IgD-negative memory B cell (primary cell): ENCODE results near the gene FCMR. TPM values are rescaled to one million over a fixed set of nuclear protein-coding genes. Genes with fewer than 3 reads are reported as not detected.
A peak's percentile ranks its signal among the peaks of the same experiment; 100 is the strongest.

ENCODE experiments used
- H3K27ac Mint-ChIP-seq, 3 donors: one replicate each; pipeline ENCODE4 v1.8.0; 2020 to 2022; ENCODE audit warnings: mild to moderate bottlenecking in 3 of 3, mixed read lengths in 3 of 3, moderate library complexity in 1 of 3
- H3K27me3 Mint-ChIP-seq: one replicate; pipeline ENCODE4 v1.8.0; 2021; ENCODE audit warnings: mixed read lengths
- H3K36me3 Mint-ChIP-seq: one replicate; pipeline ENCODE4 v1.8.0; 2020; ENCODE audit warnings: mild to moderate bottlenecking, mixed read lengths
- H3K4me1 Mint-ChIP-seq, 3 donors: one replicate each; pipeline ENCODE4 v1.8.0; 2020 to 2022; ENCODE audit warnings: mixed read lengths in 3 of 3, mild to moderate bottlenecking in 1 of 3
- H3K4me3 Mint-ChIP-seq, 4 donors: one replicate each; pipeline ENCODE4 v1.8.0; 2020 to 2022; ENCODE audit warnings: mild to moderate bottlenecking in 4 of 4, mixed read lengths in 4 of 4, moderate library complexity in 3 of 4
- H3K9me3 Mint-ChIP-seq, 3 donors: one replicate each; pipeline ENCODE4 v1.8.0; 2020 to 2021; ENCODE audit warnings: mixed read lengths in 3 of 3, mild to moderate bottlenecking in 1 of 3
- polyA plus RNA-seq: library from polyadenylated mRNA; unstranded; fragments of 300-500 nt; fragmentation: Illumina TruSeq; gene quantifications from one replicate; pipeline ENCODE4 v1.2.3, GENCODE V29; 2021

Gene FCMR, protein sequence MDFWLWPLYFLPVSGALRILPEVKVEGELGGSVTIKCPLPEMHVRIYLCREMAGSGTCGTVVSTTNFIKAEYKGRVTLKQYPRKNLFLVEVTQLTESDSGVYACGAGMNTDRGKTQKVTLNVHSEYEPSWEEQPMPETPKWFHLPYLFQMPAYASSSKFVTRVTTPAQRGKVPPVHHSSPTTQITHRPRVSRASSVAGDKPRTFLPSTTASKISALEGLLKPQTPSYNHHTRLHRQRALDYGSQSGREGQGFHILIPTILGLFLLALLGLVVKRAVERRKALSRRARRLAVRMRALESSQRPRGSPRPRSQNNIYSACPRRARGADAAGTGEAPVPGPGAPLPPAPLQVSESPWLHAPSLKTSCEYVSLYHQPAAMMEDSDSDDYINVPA
- 1,091 TPM for polyA plus RNA-seq

DNA sequence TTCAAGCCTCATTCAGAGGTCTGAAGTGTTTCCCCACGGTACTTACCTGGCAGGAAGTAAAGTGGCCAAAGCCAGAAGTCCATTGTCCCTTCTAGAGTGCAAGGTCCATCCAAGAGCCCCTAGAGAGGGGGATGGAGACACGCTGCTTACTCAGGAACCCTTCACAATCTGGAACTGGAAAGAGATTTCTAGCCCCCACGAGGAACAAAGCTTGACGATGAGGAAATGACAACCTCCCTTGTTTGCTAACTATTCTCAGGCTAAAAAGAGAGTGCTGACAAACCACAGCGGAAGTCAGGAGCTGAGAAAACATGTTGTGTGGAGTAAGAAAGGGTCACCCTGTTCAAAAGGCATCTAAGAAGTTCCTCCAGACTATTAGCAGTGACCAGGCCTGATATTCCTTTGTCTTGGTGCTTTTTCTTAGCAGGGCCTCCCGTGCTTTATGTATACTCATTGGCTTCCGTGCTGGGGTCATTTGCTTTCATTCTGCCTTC lies at the start of gene FCMR:
Gene FCMR, minus strand, starts transcription at position 170 of the 494 bp plus-strand sequence. Its CDS starts 87 bp downstream, at position 83.
- no peak within 1 kb of the TSS for H3K27ac Mint-ChIP-seq
- H3K36me3 Mint-ChIP-seq = peaks cover 17% of the 10 kb centered on the region

DNA sequence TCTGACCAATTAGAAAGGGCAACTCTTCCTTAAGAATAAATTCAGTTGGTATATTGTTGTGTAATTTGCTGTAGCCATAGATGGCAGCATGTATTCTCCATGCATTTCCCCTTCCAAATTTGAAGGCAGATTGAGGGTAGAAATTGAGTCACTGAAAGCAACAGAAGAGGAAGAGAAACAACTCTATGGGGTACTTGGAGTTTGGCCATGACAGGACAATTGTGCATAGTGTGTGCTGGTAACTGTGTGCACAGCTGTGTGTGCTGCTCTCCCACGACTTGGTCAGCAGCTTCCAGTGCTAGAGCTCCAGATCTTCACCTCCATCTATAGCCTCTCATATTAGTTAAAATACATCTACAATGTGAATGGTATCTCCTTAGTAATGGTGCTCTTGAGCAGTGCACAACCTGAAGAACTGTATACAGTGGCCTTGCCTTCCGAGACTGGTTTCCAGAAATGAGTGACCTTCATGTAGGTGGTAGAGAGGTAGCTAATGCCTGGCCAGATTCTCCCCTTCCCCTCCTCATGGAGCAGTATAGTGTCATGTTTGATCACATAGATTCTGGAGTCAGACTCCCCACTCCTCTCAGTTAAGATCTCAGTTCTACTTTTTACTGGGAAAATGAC lies 49.4 kb upstream of the FCMR start:
- Mint-ChIP-seq H3K4me3 (no peak overlapping the region), H3K27me3 (peaks cover 2% of the 10 kb centered on the region), H3K36me3 (no peaks in the 10 kb centered on the region), H3K9me3 (no peaks in the 10 kb centered on the region), H3K27ac (no peak overlapping the region), H3K4me1 (peaks cover 5 to 14% (median 9%) of the 10 kb centered on the region in 3 donors)

More for the DNA sequence above, at the start of gene FCMR:
- no peaks in the 10 kb centered on the region for H3K9me3 Mint-ChIP-seq
- H3K4me1 Mint-ChIP-seq = peaks cover 13 to 36% (median 26%) of the 10 kb centered on the region in 3 donors
- H3K27me3 Mint-ChIP-seq = no peaks in the 10 kb centered on the region
- no peak within 1 kb of the TSS for H3K4me3 Mint-ChIP-seq

DNA sequence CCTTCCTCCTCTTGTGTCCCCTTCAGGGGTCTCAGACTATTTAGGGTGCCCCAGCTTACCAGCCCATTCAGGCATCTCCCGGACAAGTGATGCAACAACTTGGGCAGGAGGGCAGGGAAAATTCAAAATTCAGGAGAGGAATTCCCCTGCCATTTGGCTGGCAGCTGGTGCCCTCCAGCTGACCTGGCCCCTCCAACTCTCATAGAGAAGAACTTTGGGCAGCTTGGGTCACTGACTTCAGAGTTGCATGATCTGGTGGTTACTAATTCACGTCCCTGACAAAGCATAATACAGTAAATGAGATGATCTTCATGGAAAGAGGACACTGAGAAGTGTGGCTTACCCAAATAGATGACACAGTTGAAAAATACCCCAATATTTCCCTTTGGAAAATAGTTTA lies 48.7 kb upstream of the FCMR start, which contains the start of gene FCAMR:
Gene FCAMR, minus strand, starts transcription at position 15 of the 400 bp plus-strand sequence. CDS start 335 bp downstream, outside the sequence.
- Mint-ChIP-seq H3K27ac (no peak within 1 kb of the TSS), H3K36me3 (no peaks in the 10 kb centered on the region), H3K4me1 (peaks cover 5 to 14% (median 9%) of the 10 kb centered on the region in 3 donors), H3K27me3 (peaks cover 2% of the 10 kb centered on the region), H3K9me3 (no peaks in the 10 kb centered on the region), H3K4me3 (no peak within 1 kb of the TSS)

DNA sequence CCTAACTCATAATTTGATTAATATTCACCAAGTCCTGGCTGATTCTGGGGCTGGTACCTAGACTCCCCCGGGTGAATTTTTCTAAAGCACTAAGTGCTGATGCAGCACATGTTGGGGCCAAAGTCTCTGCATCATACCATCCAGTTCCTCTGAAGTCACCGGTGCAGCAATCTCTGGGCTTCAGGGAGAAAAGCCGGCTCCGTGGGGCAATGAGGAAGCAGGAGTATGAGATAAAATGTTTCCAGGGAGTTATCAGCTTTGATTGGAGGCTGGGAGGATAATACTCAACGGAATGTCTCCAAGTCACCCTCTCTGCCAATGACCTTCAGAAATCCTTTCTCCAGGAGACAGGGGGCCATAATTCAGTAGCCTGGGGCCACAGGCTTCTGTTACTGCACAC lies 47.3 kb upstream of the FCMR start:
- Mint-ChIP-seq H3K4me1 (peaks cover 5 to 14% (median 9%) of the 10 kb centered on the region in 3 donors), H3K4me3 (no peak overlapping the region), H3K36me3 (no peaks in the 10 kb centered on the region), H3K27ac (no peak overlapping the region), H3K9me3 (no peaks in the 10 kb centered on the region), H3K27me3 (peaks cover 2% of the 10 kb centered on the region)

DNA sequence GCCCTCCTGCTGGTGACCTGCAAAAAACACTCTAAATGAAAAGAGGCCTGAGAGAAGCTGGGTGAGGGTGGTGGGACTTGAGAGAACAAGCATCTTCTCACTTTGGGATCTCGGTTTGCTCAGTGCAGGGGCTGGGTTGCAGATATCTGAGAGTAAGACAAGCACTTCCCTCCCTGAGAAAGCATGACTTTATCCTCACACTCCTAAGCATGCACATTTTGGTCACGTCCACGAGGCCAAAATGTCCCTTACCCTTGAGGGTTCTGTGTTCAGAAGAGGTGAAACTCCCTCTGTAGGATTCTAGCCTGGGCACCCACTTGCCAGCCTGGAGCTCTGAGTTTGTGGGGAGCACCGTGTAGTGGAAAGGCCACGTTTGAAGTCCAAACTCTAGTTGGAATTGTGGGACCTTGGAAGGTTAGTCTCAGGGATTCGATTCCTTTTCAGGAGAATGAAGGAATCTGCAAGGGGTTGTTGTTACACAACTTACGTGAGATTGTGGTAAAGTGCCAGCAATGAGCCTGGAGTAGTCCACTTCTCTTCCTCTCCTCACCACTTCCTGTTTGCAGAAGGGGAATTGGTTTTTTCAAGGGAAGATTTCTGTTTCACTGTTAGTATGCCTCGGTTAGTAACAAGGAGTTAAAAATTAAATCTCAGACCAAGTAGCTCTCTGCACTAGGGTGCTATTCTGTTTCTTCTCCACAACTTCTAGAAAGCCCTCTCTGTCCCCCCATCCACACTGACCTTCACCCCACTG lies 45.5 kb upstream of the FCMR start:
- H3K4me3 Mint-ChIP-seq = peak overlapping the region in 1 of 4 donors; percentile 26
- no peak overlapping the region for H3K27ac Mint-ChIP-seq

DNA sequence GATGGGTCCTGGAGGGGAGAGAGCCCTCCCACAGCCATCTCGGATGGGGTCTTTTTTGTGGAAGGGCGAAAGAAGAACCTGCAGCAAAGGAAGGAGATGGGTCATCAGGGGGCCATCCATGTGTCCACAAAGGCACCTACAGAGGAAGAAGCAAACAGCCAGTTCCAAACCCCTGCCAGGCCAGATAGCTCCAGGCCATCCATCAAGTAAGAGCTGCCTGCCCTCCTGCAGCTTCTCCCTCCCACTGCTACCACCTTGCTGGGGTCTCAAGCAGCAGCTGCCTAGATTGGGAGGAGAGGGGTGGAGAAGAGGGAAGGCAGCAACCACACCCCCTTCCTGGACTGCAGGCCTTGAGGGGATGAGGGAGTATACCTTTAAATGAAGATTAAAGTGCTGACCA lies 44.0 kb upstream of the FCMR start:
- no peaks in the 10 kb centered on the region for H3K36me3 Mint-ChIP-seq
- H3K4me3 Mint-ChIP-seq = peak overlapping the region in 1 of 4 donors; percentile 60

More for the DNA sequence above, 45.5 kb upstream of the FCMR start:
- no peaks in the 10 kb centered on the region for H3K9me3 Mint-ChIP-seq
- H3K27me3 Mint-ChIP-seq = peaks cover 2% of the 10 kb centered on the region
- peaks cover 11 to 19% (median 14%) of the 10 kb centered on the region in 3 donors for H3K4me1 Mint-ChIP-seq
- H3K36me3 Mint-ChIP-seq = no peaks in the 10 kb centered on the region

DNA sequence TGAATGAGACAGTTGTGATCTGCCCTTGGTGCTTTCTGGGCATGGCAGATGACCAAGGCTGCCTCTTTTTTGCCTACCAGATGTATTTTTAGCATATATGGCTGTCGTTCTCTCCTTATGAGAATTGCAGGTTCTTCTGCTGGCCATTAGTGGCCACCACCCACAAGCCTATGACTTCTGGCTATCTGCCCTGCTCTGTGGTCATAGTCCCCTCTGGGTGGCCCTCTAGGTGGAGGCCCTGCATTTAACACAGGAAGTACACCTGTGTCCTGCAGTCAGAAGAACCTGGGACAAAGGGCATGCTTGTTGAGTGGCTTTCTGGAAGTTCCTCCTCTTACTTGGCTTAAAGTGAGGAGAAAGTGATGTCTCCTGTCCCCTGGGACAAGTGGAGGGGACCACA lies 42.0 kb upstream of the FCMR start:
- H3K27me3 Mint-ChIP-seq = no peaks in the 10 kb centered on the region
- peaks cover 12 to 22% (median 16%) of the 10 kb centered on the region in 3 donors for H3K4me1 Mint-ChIP-seq
- no peaks in the 10 kb centered on the region for H3K9me3 Mint-ChIP-seq
- H3K27ac Mint-ChIP-seq = no peak overlapping the region
- no peaks in the 10 kb centered on the region for H3K36me3 Mint-ChIP-seq
- H3K4me3 Mint-ChIP-seq = no peak overlapping the region

More for the DNA sequence above, 44.0 kb upstream of the FCMR start:
- Mint-ChIP-seq H3K4me1 (peaks cover 12 to 23% (median 16%) of the 10 kb centered on the region in 3 donors), H3K27ac (no peak overlapping the region), H3K27me3 (peaks cover 2% of the 10 kb centered on the region), H3K9me3 (no peaks in the 10 kb centered on the region)

DNA sequence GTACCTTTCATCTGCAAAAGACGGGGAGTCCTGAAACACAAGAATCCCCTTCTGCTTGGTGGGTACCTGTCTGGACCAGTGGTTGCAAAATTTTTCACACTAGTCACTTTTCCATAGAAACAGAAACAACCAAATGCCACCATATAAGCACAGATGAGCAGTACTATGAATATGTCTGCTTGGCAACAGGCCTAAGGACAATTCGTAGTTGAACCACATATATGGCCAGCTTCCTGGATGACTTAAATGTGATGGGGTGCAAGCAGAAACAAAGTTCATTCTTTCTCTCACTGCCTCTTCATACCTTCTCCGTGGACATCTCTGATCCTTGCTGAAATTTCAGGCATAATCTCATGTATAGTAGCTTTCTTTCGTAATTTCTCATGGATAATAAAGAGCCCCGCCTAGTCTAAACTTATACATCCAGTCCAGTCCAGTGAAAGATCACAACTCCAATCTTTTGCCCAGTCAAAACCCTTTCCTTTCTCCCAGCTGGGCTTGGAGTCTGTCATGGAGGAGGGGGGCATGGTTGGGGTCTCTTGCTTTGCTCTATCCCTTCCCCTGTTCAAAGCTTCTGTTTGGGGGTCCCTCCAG lies 41.5 kb upstream of the FCMR start:
- peaks cover 12 to 21% (median 16%) of the 10 kb centered on the region in 3 donors for H3K4me1 Mint-ChIP-seq
- H3K4me3 Mint-ChIP-seq = no peak overlapping the region
- no peaks in the 10 kb centered on the region for H3K27me3 Mint-ChIP-seq
- H3K36me3 Mint-ChIP-seq = no peaks in the 10 kb centered on the region
- H3K9me3 Mint-ChIP-seq = no peaks in the 10 kb centered on the region
- H3K27ac Mint-ChIP-seq = no peak overlapping the region

DNA sequence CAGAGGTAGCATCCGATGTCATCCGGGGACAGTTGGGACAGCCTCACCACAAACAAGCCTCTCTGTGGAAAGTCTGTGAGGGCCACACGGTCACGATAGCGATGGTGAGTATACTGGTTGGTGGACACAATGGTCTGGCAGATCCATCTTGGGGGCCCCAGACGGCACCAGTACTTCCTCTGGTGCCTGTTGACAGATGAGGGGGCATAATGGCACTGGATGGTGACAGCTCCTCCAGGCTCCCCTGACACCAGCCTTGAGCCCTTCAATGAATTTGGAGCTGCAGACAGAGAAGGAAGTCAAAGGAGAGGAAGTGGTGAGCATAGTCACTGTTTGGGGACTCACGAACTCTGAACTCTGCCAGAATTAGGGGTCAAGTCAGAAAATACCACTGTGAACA lies 40.5 kb upstream of the FCMR start:
- H3K27me3 Mint-ChIP-seq = no peaks in the 10 kb centered on the region
- peaks cover 9 to 16% (median 10%) of the 10 kb centered on the region in 3 donors for H3K4me1 Mint-ChIP-seq
- no peaks in the 10 kb centered on the region for H3K9me3 Mint-ChIP-seq
- H3K36me3 Mint-ChIP-seq = no peaks in the 10 kb centered on the region
- H3K4me3 Mint-ChIP-seq = no peak overlapping the region
- H3K27ac Mint-ChIP-seq = no peak overlapping the region

DNA sequence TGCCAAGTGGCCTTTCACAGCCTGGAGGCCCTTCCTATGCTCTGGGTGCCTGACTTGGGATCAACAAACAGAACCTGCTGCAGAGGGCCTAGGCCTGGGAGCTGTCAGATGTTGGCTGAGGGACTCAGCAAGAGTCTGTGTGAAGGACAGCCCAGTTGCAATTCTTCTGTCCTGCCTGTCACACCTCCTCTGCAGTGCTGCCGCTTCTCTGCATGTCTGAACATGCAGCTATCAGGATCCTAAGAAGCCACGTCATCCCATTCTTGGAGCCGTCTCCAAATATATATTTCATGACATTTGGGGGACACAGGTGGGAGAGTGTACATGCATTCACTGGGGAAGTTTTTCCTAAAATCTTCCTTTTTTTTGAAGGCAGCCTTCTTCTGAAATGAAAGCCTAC lies 39.9 kb upstream of the FCMR start:
- Mint-ChIP-seq H3K36me3 (no peaks in the 10 kb centered on the region), H3K9me3 (no peaks in the 10 kb centered on the region), H3K27ac (no peak overlapping the region), H3K4me1 (peaks cover 7 to 11% (median 8%) of the 10 kb centered on the region in 3 donors), H3K27me3 (no peaks in the 10 kb centered on the region), H3K4me3 (no peak overlapping the region)

DNA sequence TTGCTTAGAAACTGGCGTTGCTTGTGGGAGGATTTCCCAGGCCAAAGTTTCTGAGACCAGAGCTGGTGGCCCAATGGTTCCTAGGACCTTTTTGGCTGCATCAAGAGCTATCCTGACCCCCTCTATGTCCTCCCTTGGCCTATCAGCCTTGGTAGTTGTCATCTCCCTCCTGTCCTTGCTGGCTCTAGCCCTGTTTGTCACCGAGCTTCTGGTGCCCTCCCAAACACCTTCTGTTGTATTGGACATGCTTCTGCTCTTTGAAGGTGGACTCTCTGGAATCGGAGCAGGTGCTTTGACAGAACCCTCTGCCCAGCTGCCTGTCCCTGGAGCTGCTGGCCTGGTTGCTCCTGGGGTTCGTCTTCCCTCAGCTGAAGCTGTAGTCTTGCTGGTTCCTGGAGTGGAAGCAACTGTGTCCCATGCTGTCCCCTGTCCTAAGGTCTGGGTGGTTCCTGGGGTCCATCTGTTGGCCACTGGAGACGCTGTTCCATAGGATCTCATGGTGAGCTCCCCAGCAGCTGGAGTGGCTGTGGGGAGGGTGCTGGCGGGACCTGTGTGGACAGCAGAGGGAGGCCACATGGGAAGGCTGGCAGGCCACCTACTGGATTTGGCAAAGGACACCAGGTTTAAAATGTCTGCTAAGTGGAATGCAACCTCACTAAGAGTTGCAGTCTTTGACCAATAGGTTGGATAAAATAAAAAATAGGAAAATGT lies 39.1 kb upstream of the FCMR start:
- H3K36me3 Mint-ChIP-seq = peaks cover 2% of the 10 kb centered on the region
- H3K9me3 Mint-ChIP-seq = no peaks in the 10 kb centered on the region
- H3K4me1 Mint-ChIP-seq = peaks cover 7 to 9% (median 8%) of the 10 kb centered on the region in 3 donors
- no peaks in the 10 kb centered on the region for H3K27me3 Mint-ChIP-seq
- no peak overlapping the region for H3K27ac Mint-ChIP-seq
- H3K4me3 Mint-ChIP-seq = no peak overlapping the region

DNA sequence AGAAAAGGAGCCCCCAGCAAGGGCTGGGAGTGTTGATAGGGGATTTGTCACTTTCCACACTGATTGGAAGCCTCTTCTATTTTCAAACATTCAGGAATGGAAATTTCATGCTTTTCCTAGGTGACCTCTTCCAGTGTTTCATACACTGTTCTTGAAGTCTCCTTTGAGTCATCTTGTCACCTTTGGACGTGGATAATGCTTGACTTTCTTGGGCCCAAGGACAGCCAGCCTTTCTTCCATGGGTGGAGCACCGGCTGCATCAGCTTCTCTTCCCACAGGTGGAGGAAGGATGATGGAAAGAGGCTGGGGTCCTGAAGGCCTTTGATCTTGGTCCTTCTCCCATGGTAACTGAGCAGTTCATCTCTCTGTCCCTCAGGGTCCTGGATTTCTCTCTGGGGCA lies 36.4 kb upstream of the FCMR start:
- peaks cover 2% of the 10 kb centered on the region for H3K36me3 Mint-ChIP-seq
- H3K9me3 Mint-ChIP-seq = no peaks in the 10 kb centered on the region
- peaks cover 11 to 19% (median 11%) of the 10 kb centered on the region in 3 donors for H3K4me1 Mint-ChIP-seq
- H3K4me3 Mint-ChIP-seq = no peak overlapping the region
- H3K27me3 Mint-ChIP-seq = no peaks in the 10 kb centered on the region
- H3K27ac Mint-ChIP-seq = no peak overlapping the region

DNA sequence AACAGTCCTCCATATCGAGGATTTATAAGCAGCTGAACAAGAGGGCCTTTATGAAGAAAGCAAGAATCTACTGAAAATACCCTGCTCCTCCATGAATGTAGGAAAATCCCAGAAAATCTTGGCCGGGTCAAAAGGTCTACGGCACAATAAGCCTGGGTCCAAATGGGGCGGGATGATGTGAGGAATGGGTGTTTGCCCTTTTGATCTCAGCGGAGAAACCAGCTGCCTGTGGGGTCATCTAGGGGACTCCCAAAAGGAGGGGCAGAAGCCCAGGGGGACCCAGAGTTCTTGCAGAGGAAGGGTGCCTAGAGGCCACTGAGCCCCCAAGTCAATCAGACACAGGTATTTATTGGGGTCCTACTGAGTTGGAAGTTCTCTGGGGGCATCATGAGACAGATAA lies 35.9 kb upstream of the FCMR start:
- H3K9me3 Mint-ChIP-seq = no peaks in the 10 kb centered on the region
- H3K36me3 Mint-ChIP-seq = peaks cover 2% of the 10 kb centered on the region
- no peak overlapping the region for H3K4me3 Mint-ChIP-seq
- no peaks in the 10 kb centered on the region for H3K27me3 Mint-ChIP-seq
- H3K27ac Mint-ChIP-seq = no peak overlapping the region
- H3K4me1 Mint-ChIP-seq = peaks cover 9 to 17% (median 9%) of the 10 kb centered on the region in 3 donors
